Adrenal gland (tissue), 5 donors: Measurements from ENCODE around the gene PPIL3.

ENCODE experiments used
- POLR2A ChIP-seq, 2 donors: fragments of 450-650 bp; IDR thresholded peaks; one replicate each; pipeline ENCODE4 v1.6.1; 2017; ENCODE audit warnings: antibody characterized with exemption in 2 of 2, mild to moderate bottlenecking in 2 of 2, moderate library complexity in 1 of 2
- TF ChIP-seq, protein P1 (sequence below), 6 experiments: fragments of 450-650 bp in 4 of 6; fragments of 200-600 bp in 2 of 6; sonication (generic) in 1 of 6; IDR thresholded peaks; 1 replicate in 5 of 6; 2 replicates in 1 of 6; pipeline versions ENCODE4 v1.5.1 to v1.8.0; 2016 to 2021; ENCODE audit warnings: antibody characterized with exemption in 6 of 6, mild to moderate bottlenecking in 2 of 6, moderate library complexity in 1 of 6
- donor health status: DM: no; HTN: no; CAD: no.

DNA sequence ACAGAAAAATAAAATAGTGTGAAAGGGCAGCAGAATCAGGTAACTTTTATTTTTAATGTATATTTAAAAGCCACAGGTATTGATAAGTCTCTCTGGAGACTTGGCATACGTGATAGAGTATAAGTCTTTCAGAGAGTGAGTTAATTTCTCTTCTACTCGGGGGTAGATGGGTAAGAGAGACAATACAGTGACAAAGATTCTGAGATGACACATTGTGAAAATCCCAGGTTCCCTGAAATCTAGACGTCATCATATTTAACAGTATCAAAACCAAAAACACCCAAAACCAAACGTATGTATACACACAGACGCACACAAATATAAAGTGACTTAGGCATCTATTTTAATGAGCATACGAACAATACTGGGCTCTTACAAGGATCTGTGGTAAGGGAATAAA, 33.6 kb upstream of the PPIL3 start:
- TF ChIP-seq, protein P1, sequence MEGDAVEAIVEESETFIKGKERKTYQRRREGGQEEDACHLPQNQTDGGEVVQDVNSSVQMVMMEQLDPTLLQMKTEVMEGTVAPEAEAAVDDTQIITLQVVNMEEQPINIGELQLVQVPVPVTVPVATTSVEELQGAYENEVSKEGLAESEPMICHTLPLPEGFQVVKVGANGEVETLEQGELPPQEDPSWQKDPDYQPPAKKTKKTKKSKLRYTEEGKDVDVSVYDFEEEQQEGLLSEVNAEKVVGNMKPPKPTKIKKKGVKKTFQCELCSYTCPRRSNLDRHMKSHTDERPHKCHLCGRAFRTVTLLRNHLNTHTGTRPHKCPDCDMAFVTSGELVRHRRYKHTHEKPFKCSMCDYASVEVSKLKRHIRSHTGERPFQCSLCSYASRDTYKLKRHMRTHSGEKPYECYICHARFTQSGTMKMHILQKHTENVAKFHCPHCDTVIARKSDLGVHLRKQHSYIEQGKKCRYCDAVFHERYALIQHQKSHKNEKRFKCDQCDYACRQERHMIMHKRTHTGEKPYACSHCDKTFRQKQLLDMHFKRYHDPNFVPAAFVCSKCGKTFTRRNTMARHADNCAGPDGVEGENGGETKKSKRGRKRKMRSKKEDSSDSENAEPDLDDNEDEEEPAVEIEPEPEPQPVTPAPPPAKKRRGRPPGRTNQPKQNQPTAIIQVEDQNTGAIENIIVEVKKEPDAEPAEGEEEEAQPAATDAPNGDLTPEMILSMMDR (IDR thresholded peaks at IDR 0.05), result no peak
- no peak for TF ChIP-seq POLR2A (IDR thresholded peaks at IDR 0.05)
